NOMO-1 treated with DMSO at 0.1 percent for 48 hours (cell line): ENCODE data around the gene ACADS.

ENCODE experiments used
- DNase-seq: peaks from one replicate; lab custom pipeline; 2025; ENCODE audit not compliant: unreplicated experiment; lab: John Stamatoyannopoulos, UW

Gene ACADS

DNA sequence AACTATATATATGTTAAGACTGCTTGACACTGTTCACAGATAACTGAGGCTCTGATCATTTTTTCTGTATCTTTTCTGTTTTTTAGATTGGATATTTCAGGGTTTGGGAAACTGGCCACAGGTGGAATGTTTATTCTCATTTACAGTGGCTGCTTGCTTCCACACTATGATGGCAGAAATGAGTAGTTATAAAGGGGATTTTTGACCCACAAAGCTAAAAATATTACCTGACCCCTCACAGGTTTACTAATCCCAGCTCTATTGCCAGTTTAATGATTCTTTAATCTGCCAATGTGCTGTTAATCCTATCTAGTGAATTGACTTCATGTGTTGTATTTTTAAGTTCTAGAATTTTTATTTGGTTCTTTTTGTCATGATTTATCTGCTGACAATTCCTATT lies 29.6 kb downstream of the ACADS start:
- no peak for DNase-seq

DNA sequence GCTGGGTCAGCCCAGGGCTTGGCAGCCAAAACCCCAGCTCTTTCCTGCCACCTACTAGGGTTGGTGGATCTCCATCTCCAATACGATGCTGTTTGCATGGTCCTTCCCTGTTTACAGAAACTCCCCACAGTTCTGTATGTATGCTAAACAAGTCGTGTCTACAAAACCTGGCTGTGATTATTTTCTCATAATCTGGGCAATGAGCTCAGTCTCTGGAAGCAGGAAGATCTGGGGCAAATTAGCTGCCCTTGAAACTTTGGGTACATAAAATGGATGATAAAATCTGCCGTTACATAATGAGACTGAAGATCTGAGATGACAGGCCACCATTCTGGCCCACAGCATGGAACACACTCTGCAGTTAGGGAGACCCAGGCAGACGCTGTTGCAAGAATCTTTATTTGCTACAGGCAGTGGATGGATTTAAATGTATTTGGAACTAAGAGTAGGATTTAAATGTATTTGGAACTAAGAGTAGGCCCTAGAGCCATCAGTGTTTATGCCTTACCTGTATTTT lies 31.7 kb downstream of the ACADS start:
- no peak for DNase-seq

GRCh38 chr12:120757949-120758348 lies 32.3 kb downstream of the ACADS start:
- no peak for DNase-seq

GRCh38 chr12:120758798-120759590 lies 33.4 kb downstream of the ACADS start:
- no peak for DNase-seq

- DNase-seq, result no peak
These were observed 34.1 kb downstream of the ACADS start for GRCh38 chr12:120759591-120760348.

GRCh38 chr12:120760349-120761254 lies 35.0 kb downstream of the ACADS start:
- DNase-seq, result no peak

DNA sequence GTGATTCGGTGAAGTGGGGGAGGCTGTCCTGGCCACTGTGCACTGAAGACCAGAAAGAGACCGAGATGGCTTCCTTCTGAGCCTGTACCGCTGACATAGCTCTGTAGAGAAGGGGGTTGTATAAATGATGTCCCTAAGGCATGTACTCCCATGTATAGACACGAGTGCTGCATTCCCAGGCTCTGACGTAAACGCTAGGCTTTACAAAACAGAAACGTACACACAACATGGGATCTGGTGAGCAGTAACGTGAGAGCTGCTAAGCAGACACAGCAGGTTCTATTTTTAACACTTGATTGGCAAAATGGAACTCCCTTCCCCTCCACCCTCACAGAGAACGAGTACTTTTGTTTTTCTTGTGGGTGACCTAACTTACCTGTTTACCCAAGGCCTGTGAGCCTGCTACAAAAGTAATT lies 35.9 kb downstream of the ACADS start:
- no peak for DNase-seq

DNA sequence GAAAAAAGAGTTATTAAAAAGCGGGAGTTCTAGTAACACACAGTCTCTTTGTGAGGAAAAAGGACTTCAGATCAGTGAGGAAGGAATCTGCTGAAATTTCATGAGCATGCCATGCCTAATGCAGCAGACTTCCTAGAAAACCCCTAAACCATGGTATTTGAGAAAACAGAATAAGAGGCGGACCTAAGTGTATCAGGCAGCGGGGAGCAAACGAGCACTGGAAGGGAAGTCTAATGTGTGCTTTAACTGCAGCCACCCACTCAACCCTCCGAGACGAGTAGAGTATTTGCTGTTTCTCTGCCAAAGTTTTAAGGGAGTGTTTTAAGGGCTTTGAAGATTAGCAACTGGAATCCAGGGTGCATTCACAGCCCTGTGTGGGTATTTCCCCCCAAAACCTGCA lies 36.5 kb downstream of the ACADS start:
- no peak for DNase-seq

DNA sequence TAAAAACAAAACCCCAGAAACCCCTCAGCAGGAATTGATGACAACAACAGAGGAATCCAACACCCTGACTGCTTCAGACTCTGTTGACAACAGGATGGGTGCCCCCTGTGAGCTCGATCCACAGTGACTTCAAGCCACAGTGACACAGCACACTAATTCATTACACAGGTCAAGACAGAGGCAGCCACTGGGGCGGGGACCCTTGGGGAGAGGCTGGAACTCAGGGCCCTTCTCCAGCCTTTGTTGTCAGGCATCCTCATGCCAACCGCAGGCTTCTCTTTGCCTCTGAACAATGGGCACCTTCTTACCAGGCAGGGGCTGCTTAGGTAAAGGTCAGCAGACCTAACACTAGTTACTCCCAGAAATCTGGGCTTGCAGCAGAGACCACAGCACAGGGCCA lies 37.6 kb downstream of the ACADS start:
- DNase-seq, result no peak

DNA sequence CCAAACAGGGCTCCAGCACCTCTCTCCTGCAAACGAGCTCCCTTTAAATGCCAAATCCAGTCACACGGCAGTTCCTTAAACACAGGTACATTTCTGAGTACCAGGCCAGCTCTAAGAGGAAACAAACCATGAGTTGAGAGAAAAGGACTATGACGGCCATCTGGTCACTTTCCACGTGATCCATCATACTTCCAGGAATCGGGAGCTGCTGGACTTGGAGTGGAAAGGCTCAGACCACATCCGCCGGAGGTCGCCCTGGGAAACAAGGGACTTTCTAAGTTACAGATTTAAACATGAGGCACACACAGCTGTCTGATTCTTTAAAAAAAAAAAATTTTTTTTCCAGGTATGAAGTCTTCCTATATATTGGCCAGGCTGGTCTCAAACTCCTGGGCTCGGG lies 39.2 kb downstream of the ACADS start:
- DNase-seq, result no peak

- no peak for DNase-seq
These were observed 40.9 kb downstream of the ACADS start for GRCh38 chr12:120766566-120766965.

DNA sequence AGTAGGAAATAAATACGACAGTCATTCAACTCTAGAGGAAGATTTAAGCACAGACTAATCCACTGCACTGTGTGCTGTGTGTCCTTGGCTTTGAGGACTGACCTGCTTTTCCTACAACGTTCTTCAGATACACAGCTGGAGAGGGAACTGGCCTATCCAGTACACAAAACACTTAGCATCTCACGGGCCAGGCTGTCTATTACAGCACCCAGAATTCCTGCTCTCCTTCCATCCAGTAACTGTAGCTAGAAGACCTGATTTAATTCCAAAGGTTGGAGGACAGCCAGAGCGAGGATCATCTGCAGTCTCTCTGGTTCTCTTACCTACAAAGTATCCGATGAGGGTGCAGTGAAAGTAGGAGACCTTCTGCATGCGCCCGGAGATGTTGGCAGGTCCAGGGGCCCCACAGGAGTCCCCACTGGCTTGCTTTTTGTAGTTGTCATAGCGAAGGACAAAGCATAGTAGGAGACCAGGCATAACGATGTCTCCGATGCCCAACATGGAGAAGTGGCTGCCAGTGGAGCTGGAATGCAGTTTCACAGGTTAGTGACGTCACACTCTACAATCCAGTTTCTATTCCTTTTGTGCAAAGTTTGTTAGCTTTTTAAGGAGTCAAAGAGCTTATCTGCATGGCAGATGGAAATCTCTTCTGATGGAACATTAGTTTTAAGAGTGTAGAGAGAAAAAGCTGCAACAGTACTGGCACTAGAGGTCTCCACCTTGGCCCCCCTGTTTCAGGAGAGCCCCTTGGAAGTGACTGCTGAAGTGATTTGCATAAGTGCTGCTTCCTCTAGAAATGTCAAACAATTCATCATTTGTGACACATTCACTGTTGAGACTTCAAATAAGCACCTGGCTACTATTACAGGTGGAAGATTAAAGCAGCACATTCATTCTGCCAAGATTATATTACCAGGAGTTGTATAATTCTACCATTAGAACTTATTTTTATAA lies 41.7 kb downstream of the ACADS start:
- no peak for DNase-seq

DNA sequence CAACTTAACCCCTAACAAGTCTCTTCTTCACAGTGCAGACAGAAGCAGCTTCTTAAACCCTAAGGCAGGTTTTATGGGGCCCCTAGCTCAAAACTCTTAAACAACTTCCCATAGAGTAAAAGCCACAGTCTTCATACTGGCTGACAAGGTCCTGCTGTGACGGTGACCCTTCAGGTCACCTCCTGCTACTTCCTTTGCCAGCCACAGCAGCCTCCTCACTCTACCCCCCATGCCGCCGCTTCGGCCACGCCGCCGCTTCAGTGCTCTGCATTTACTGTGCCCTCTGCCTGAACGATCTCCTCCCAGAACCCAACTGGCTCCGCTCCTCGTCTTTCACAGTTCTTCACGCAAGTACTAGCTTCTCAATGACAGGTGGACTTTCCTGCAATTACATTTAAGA lies 45.5 kb downstream of the ACADS start:
- no peak for DNase-seq

- DNase-seq, result peak; percentile 54
These were observed 48.7 kb downstream of the ACADS start for GRCh38 chr12:120774169-120774916.

DNA sequence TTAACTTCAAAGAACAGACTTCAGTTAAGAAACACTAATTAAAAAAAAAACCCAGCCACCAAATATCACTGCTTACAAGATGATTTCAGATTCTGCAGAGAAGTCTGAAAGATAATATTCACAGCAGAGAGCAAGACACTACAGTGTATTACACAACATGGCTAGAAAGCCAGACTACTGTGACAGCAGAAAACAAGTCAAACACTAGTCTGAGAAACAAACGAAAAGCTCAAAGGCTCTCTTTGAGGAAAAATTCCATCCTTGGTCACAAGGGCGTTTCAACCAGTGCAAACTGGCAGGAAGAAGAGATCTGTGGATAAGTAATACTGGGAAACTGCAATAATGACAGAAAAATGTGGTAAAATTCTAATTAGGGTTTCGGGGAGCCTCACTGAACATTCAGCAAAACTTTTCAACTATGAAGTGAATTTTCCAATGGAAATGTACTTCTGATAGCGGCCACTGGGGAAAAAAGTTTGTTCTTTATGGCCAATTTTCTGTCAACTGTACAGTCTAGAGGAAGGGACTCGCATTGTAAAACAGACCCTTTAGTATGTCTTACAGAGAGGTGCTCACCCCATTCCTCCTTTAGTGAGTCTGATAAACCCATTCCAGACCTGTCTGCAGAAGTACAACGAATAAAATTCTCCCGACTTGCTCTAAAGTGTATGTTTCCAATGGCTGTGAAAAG lies 50.4 kb downstream of the ACADS start:
- DNase-seq, result no peak

- no peak for DNase-seq
These were observed 57.6 kb downstream of the ACADS start for GRCh38 chr12:120783197-120783596.

GRCh38 chr12:120784804-120785203 lies 59.2 kb downstream of the ACADS start:
- DNase-seq, result no peak

GRCh38 chr12:120787889-120788288 lies 62.3 kb downstream of the ACADS start:
- DNase-seq, result no peak
